ENCODE measurements around the gene CA5A. TPM values are rescaled to one million over a fixed set of nuclear protein-coding genes. Genes with fewer than 3 reads are reported as not detected.

The CA5A gene
- total and polyA plus RNA-seq, 2 of the 13 experiments (the other 11 are each of a cell fraction or from before 2014, with no cell fraction given): 66.8 to 106 TPM

GRCh38 chr16:87847785-87848675 lies 88.3 kb downstream of the CA5A start (continued):
- 0 out of 2 replicates have a peak, but pooled peaks have one; percentile 27 for TF ChIP-seq POGZ (CRISPR knock-in tag; IDR thresholded peaks at IDR 0.05)
- TF ChIP-seq ZNF280D (CRISPR knock-in tag; IDR thresholded peaks at IDR 0.05): peak; percentile 50; the same call in 1 of the 2 replicates
- TF ChIP-seq PRPF4 (IDR thresholded peaks at IDR 0.05; ENCODE audit: low read depth, low read length, poor library complexity, severe bottlenecking): no peak
- no peak for TF ChIP-seq RNF219 (CRISPR knock-in tag; IDR thresholded peaks at IDR 0.05)
- peak; percentile 54 for TF ChIP-seq AGO1 (IDR thresholded peaks at IDR 0.05; ENCODE audit: low read depth, low read length, poor library complexity, severe bottlenecking)
- no peak for TF ChIP-seq NRL (CRISPR knock-in tag; IDR thresholded peaks at IDR 0.05; ENCODE audit: borderline replicate concordance)
- TF ChIP-seq ZNF589 (CRISPR knock-in tag; conservative IDR thresholded peaks at IDR 0.05): peak; percentile 53; the same call in 1 of the 2 replicates
- TF ChIP-seq DBP (CRISPR knock-in tag; IDR thresholded peaks at IDR 0.05; ENCODE audit: not compliant biosample characterization): peak; percentile 39
- TF ChIP-seq MTA3 (CRISPR knock-in tag; IDR thresholded peaks at IDR 0.05): no peak
- no peak; the same call in 1 of the 2 replicates for TF ChIP-seq ZMYM2 (CRISPR knock-in tag; IDR thresholded peaks at IDR 0.05)
- TF ChIP-seq FOSL1 (CRISPR knock-in tag; IDR thresholded peaks at IDR 0.05; ENCODE audit: borderline replicate concordance): no peak
- no peak for TF ChIP-seq RORA (CRISPR knock-in tag; IDR thresholded peaks at IDR 0.05)
- TF ChIP-seq ZNF44 (CRISPR knock-in tag; IDR thresholded peaks at IDR 0.05): peak; percentile 69; the same call in 1 of the 2 replicates
- TF ChIP-seq EEA1 (CRISPR knock-in tag; IDR thresholded peaks at IDR 0.05; ENCODE audit: borderline replicate concordance): no peak
- no peak; the same call in 1 of the 2 replicates for TF ChIP-seq CREB3 (CRISPR knock-in tag; IDR thresholded peaks at IDR 0.05)
- no peak for TF ChIP-seq GPN1 (CRISPR knock-in tag; IDR thresholded peaks at IDR 0.05; ENCODE audit: borderline replicate concordance)
- 0 out of 2 replicates have a peak, but pooled peaks have one; percentile 78 for TF ChIP-seq NCOA1 (CRISPR knock-in tag; IDR thresholded peaks at IDR 0.05)
